ENCODE results near the gene FFAR3. TPM values are rescaled to one million over a fixed set of nuclear protein-coding genes. Genes with fewer than 3 reads are reported as not detected.

FFAR3 gene
- total and polyA plus RNA-seq, 2 of the 13 experiments (the other 11 are each of a cell fraction or from before 2014, with no cell fraction given): not detected

DNA sequence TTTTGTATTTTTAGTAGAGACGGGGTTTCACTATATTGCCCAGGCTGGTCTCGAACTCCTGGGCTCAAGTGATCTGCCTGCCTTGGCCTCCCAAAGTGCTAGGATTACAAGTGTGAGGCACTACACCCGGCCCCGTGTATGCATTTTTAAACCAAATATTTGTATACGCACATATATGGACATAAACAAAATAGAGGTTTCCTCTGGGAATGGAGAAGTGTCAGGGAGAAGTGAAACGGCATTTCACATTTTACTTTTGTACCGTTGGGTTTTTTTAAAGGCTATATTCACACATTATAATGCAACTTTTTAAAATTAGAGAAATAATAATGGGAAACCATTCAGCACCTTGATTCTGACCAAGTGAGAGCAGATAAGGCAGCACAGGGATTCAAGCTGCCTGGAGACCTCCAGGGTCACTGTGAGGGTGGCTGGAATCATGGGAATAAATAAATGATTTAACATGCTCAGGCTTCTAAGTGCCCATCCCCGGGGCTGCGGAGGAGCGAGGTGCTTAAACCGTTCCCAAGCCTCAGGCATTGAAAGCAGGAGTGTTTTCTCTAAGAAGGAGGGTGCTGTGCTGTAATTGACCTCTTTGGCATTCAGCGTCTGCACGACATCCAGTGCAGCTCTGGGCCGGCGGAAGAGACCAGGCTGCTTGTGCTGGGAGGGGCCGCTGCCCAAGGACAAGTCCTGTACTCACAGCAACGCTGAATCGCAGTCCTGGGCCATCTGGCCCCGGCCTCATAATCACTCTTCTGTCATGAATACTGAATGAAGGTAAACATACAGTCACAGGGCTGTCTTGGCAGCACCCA lies 37.3 kb downstream of the FFAR3 start (continued):
- no peak for TF ChIP-seq FOXA1 (IDR thresholded peaks at IDR 0.05)
- TF ChIP-seq FOXA1 (CRISPR knock-in tag; IDR thresholded peaks at IDR 0.05): peak; percentile 31; the same call in 1 of the 2 replicates
- TF ChIP-seq, protein P1, sequence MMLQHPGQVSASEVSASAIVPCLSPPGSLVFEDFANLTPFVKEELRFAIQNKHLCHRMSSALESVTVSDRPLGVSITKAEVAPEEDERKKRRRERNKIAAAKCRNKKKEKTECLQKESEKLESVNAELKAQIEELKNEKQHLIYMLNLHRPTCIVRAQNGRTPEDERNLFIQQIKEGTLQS (CRISPR knock-in tag; IDR thresholded peaks at IDR 0.05): no peak
- no peak for TF ChIP-seq KAT7 (CRISPR knock-in tag; IDR thresholded peaks at IDR 0.05; ENCODE audit: borderline replicate concordance)
- no peak for TF ChIP-seq TBX3 (IDR thresholded peaks at IDR 0.05; ENCODE audit: borderline replicate concordance)
- TF ChIP-seq MEF2D (CRISPR knock-in tag; IDR thresholded peaks at IDR 0.05): no peak
- no peak for TF ChIP-seq TFDP1 (CRISPR knock-in tag; IDR thresholded peaks at IDR 0.05; ENCODE audit: borderline replicate concordance)
- TF ChIP-seq ZNF670 (CRISPR knock-in tag; IDR thresholded peaks at IDR 0.05; ENCODE audit: borderline replicate concordance): no peak
- TF ChIP-seq, protein P2, sequence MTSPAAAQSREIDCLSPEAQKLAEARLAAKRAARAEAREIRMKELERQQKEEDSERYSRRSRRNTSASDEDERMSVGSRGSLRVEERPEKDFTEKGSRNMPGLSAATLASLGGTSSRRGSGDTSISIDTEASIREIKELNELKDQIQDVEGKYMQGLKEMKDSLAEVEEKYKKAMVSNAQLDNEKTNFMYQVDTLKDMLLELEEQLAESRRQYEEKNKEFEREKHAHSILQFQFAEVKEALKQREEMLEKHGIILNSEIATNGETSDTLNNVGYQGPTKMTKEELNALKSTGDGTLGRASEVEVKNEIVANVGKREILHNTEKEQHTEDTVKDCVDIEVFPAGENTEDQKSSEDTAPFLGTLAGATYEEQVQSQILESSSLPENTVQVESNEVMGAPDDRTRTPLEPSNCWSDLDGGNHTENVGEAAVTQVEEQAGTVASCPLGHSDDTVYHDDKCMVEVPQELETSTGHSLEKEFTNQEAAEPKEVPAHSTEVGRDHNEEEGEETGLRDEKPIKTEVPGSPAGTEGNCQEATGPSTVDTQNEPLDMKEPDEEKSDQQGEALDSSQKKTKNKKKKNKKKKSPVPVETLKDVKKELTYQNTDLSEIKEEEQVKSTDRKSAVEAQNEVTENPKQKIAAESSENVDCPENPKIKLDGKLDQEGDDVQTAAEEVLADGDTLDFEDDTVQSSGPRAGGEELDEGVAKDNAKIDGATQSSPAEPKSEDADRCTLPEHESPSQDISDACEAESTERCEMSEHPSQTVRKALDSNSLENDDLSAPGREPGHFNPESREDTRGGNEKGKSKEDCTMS (CRISPR knock-in tag; conservative IDR thresholded peaks at IDR 0.05): no peak
- 0 out of 2 replicates have a peak, but pooled peaks have one; percentile 23 for TF ChIP-seq IRF2 (CRISPR knock-in tag; IDR thresholded peaks at IDR 0.05)
- TF ChIP-seq NFATC3 (CRISPR knock-in tag; IDR thresholded peaks at IDR 0.05): no peak
- no peak for TF ChIP-seq REXO4 (CRISPR knock-in tag; IDR thresholded peaks at IDR 0.05; ENCODE audit: borderline replicate concordance)
- 0 out of 2 replicates have a peak, but pooled peaks have one; percentile 25 for TF ChIP-seq ERF (CRISPR knock-in tag; IDR thresholded peaks at IDR 0.05)
- no peak for TF ChIP-seq LCORL (IDR thresholded peaks at IDR 0.05)
- no peak; the same call in 1 of the 2 replicates for TF ChIP-seq LCORL (CRISPR knock-in tag; IDR thresholded peaks at IDR 0.05)
- no peak for TF ChIP-seq PHB2 (IDR thresholded peaks at IDR 0.05; ENCODE audit: partially characterized antibody)
- peak; percentile 57; the same call in 1 of the 2 replicates for TF ChIP-seq ZGPAT (CRISPR knock-in tag; IDR thresholded peaks at IDR 0.05)
- TF ChIP-seq CSRNP2 (CRISPR knock-in tag; conservative IDR thresholded peaks at IDR 0.05; ENCODE audit: low read depth): no peak
- TF ChIP-seq WIZ (CRISPR knock-in tag; IDR thresholded peaks at IDR 0.05): no peak
- TF ChIP-seq GABPA (IDR thresholded peaks at IDR 0.05; ENCODE audit: low read depth, low read length): no peak
- TF ChIP-seq GABPA (CRISPR knock-in tag; IDR thresholded peaks at IDR 0.05; ENCODE audit: low read depth): no peak
